ENCODE data around the gene RNF141. TPM values are rescaled to one million over a fixed set of nuclear protein-coding genes. Genes with fewer than 3 reads are reported as not detected.
A peak's percentile ranks its signal among the peaks of the same experiment; 100 is the strongest.

The RNF141 gene
- total RNA-seq, 1 donor from 2014 or later: 36.9 TPM

DNA sequence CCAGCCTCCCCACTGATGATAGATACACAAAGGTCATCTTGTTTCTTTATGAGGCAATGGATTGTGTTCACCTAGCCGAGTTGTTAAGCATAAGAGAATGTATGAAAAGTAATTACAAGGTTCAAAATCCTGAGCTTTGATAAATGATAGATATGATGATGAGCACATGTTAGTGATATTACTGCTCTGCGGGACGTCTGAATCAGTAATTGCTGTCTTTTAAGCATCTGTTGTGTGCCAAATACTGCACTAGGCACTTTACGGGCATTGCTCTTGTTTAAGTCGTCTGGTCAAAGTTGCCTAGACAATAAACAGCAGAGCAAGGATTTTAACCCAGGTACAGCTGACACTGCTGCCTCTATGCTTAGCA lies 559 bp upstream of the RNF141 start:
- peak overlapping the region; percentile 95 for H3K27ac Mint-ChIP-seq
- ATAC-seq (ENCODE audit: low read depth) (no peak), DNase-seq (no peak)
- peaks cover 5% of the 10 kb centered on the region for H3K9me3 Mint-ChIP-seq
- H3K4me1 Mint-ChIP-seq: peaks cover 80% of the 10 kb centered on the region
- ChIA-PET POLR2A (interaction anchor here (0.7 to 3.8 kb wide), 38 partner anchors 7 to 317 kb away, joined by 3 to 37 read pairs (median 6); partner anchors contain the start of genes AMPD3, EIF4G2 and ZBED5), CTCF (interaction anchor here (0.9 to 3.0 kb wide), 34 partner anchors 8 to 316 kb away, joined by 3 to 20 read pairs (median 5); partner anchors contain the start of genes LYVE1 and ZBED5)
- TF ChIP-seq, protein P1, sequence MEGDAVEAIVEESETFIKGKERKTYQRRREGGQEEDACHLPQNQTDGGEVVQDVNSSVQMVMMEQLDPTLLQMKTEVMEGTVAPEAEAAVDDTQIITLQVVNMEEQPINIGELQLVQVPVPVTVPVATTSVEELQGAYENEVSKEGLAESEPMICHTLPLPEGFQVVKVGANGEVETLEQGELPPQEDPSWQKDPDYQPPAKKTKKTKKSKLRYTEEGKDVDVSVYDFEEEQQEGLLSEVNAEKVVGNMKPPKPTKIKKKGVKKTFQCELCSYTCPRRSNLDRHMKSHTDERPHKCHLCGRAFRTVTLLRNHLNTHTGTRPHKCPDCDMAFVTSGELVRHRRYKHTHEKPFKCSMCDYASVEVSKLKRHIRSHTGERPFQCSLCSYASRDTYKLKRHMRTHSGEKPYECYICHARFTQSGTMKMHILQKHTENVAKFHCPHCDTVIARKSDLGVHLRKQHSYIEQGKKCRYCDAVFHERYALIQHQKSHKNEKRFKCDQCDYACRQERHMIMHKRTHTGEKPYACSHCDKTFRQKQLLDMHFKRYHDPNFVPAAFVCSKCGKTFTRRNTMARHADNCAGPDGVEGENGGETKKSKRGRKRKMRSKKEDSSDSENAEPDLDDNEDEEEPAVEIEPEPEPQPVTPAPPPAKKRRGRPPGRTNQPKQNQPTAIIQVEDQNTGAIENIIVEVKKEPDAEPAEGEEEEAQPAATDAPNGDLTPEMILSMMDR (IDR thresholded peaks at IDR 0.05): no peak
- peak overlapping the region; percentile 90 for H3K4me3 Mint-ChIP-seq
- intact Hi-C loops (cut with micrococcal nuclease): loop anchor here (1.0 to 5.0 kb wide), 9 partner anchors 14 to 784 kb away; no protein-coding TSS in a partner anchor
- no peaks in the 10 kb centered on the region for H3K27me3 Mint-ChIP-seq
- peaks cover 15% of the 10 kb centered on the region for H3K36me3 Mint-ChIP-seq (ENCODE audit: low read depth)

DNA sequence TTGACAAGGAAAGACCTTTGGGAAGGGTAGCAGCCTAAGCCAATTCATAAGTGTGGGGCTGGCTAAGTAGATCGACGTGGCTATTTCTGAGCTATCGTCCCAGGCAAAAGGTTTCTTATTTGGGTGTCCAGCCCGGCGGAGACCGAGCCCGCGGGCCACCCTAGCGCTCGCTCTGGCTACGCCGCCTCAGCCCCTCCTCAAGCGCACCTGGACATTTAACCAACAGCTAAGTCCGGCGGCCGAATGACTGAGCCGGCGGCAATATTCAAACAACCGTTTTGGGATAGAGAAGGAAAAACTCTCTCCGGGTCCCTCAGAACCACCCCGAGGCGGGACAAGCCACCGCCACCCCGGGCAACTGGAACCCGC lies 457 bp downstream of the RNF141 start:
- H3K9me3 Mint-ChIP-seq: peaks cover 5% of the 10 kb centered on the region
- H3K27me3 Mint-ChIP-seq: no peaks in the 10 kb centered on the region
- peak overlapping the region; percentile 95 for H3K27ac Mint-ChIP-seq
- H3K36me3 Mint-ChIP-seq (ENCODE audit: low read depth): peaks cover 14% of the 10 kb centered on the region
- ATAC-seq (ENCODE audit: low read depth) (peak; percentile 7), DNase-seq (no peak)
- ChIA-PET CTCF (interaction anchor here (0.7 to 3.0 kb wide), 38 partner anchors 9 to 317 kb away, joined by 3 to 20 read pairs (median 5); partner anchors contain the start of genes CTR9, LYVE1 and ZBED5), POLR2A (interaction anchor here (0.5 to 3.8 kb wide), 45 partner anchors 8 to 1188 kb away, joined by 3 to 37 read pairs (median 5); partner anchors contain the start of genes AMPD3, EIF4G2 and ZBED5)
- intact Hi-C loops (cut with micrococcal nuclease): loop anchor here (1.0 to 5.0 kb wide), 5 partner anchors 37 to 783 kb away; no protein-coding TSS in a partner anchor
- peak overlapping the region; percentile 90 for H3K4me3 Mint-ChIP-seq
- peaks cover 80% of the 10 kb centered on the region for H3K4me1 Mint-ChIP-seq
- TF ChIP-seq, protein P1 (IDR thresholded peaks at IDR 0.05): no peak

GRCh38 chr11:10539339-10539738 lies 1.6 kb downstream of the RNF141 start:
- TF ChIP-seq, protein P1 (IDR thresholded peaks at IDR 0.05): no peak
- DNase-seq: no peak
- H3K9me3 Mint-ChIP-seq: peaks cover 5% of the 10 kb centered on the region
- no peak for ATAC-seq (ENCODE audit: low read depth)
- H3K27me3 Mint-ChIP-seq: no peaks in the 10 kb centered on the region
- peak overlapping the region; percentile 90 for H3K4me3 Mint-ChIP-seq
- POLR2A ChIA-PET: interaction anchor here (2.1 to 3.8 kb wide), 5 partner anchors 11 to 102 kb away, joined by 10 to 37 read pairs (median 20); partner anchors contain the start of gene AMPD3
- peaks cover 76% of the 10 kb centered on the region for H3K4me1 Mint-ChIP-seq
- peak overlapping the region; percentile 95 for H3K27ac Mint-ChIP-seq
- CTCF ChIA-PET: interaction anchor here (1.3 to 2.6 kb wide), 2 partner anchors 196 to 197 kb away, joined by 4 to 6 read pairs; no protein-coding TSS in a partner anchor
- peaks cover 11% of the 10 kb centered on the region for H3K36me3 Mint-ChIP-seq (ENCODE audit: low read depth)
- intact Hi-C loops (cut with micrococcal nuclease): no loop called here

DNA sequence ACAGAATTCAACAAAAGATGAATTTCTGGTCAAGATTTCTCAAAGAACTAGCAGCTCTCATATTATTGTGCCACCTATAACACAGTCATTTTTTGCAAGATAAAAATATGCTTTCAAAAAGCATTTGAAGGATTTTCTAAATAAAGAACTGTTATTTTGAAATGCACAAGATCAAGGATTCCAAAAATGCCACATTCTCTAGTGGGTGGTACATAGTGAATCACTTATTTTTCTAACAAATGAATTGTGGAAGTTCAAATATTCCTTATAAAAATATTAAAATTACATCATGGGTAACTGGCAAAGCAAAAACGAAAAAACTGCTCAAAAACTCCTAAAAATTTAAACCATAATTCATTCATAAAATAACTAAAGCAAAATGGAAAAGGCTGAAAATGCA lies 2.1 kb downstream of the RNF141 start:
- CTCF ChIA-PET: interaction anchor here (1.0 kb wide), 1 partner anchor 88 kb away, joined by 3 read pairs; no protein-coding TSS in a partner anchor
- H3K27ac Mint-ChIP-seq: no peak overlapping the region
- peaks cover 76% of the 10 kb centered on the region for H3K4me1 Mint-ChIP-seq
- H3K9me3 Mint-ChIP-seq: peaks cover 2% of the 10 kb centered on the region
- POLR2A ChIA-PET: no interaction called here
- peaks cover 9% of the 10 kb centered on the region for H3K36me3 Mint-ChIP-seq (ENCODE audit: low read depth)
- no peaks in the 10 kb centered on the region for H3K27me3 Mint-ChIP-seq
- no peak overlapping the region for H3K4me3 Mint-ChIP-seq
- DNase-seq: no peak
- no peak for ATAC-seq (ENCODE audit: low read depth)
- intact Hi-C loops (cut with micrococcal nuclease): no loop called here
- TF ChIP-seq, protein P1 (IDR thresholded peaks at IDR 0.05): no peak

DNA sequence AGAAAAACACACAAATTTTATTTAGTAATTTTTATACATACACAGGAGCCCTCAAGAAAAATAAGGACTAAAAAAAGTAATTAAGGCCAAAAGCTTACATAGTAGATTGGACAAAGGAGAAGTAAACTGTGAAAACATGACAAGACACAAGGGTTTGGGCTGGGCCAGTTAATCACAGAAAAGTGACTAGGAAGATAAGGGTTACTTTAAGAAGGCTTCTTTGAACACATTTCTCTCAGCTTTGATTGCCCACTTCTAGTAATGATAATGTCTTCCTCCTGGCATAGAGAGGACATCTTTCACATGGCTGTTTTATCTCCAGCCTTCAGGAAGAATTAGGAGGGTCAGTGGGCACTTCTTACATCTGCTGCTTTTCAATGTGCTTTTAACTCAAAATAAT lies 3.4 kb downstream of the RNF141 start:
- ATAC-seq (ENCODE audit: low read depth): no peak
- Mint-ChIP-seq H3K27me3 (no peaks in the 10 kb centered on the region), H3K9me3 (no peaks in the 10 kb centered on the region), H3K36me3 (ENCODE audit: low read depth) (peaks cover 13% of the 10 kb centered on the region), H3K4me1 (peaks cover 75% of the 10 kb centered on the region), H3K4me3 (no peak overlapping the region), H3K27ac (no peak overlapping the region)
- intact Hi-C loops (cut with micrococcal nuclease): no loop called here
- TF ChIP-seq, protein P1 (IDR thresholded peaks at IDR 0.05): no peak
- ChIA-PET CTCF (no interaction called here), POLR2A (interaction anchor here (0.6 kb wide), 1 partner anchor 91 kb away, joined by 3 read pairs; no protein-coding TSS in a partner anchor)
- DNase-seq: no peak
